Activated CD4-positive, alpha-beta memory T cell treated with anti-CD3 and anti-CD28 coated beads for 36 hours (primary cell): ENCODE data around the gene SRPX. TPM values are rescaled to one million over a fixed set of nuclear protein-coding genes. Genes with fewer than 3 reads are reported as not detected.

ENCODE experiments used
- CTCF ChIA-PET: fragments of 350-600 bp; sonication (Branson Sonifier 250); formaldehyde crosslinking; loops from one replicate; lab custom pipeline; 2021; ENCODE audit warnings: antibody characterized with exemption, inconsistent platforms; lab: Charles Lee
- POLR2A ChIA-PET: fragments of 350-600 bp; sonication (Branson Sonifier 250); formaldehyde crosslinking; loops from one replicate; lab custom pipeline; 2021; ENCODE audit warnings: antibody characterized with exemption; lab: Charles Lee
- DNase-seq: peaks from one replicate; pipeline ENCODE4 v3.0.0-alpha.2; 2020
- H3K27ac Mint-ChIP-seq: one replicate; pipeline ENCODE4 v1.8.0; 2021; ENCODE audit warnings: mixed read lengths
- H3K27me3 Mint-ChIP-seq: one replicate; pipeline ENCODE4 v1.8.0; 2021; ENCODE audit warnings: mixed read lengths
- H3K36me3 Mint-ChIP-seq: one replicate; pipeline ENCODE4 v1.8.0; 2021; ENCODE audit warnings: mixed read lengths
- H3K4me1 Mint-ChIP-seq: one replicate; pipeline ENCODE4 v1.8.0; 2021; ENCODE audit warnings: low read depth, mixed read lengths
- H3K4me3 Mint-ChIP-seq: one replicate; pipeline ENCODE4 v1.8.0; 2021; ENCODE audit warnings: mild to moderate bottlenecking, mixed read lengths
- H3K9me3 Mint-ChIP-seq: one replicate; pipeline ENCODE4 v1.8.0; 2021; ENCODE audit warnings: mixed read lengths
- intact Hi-C: fragments of 100-400 bp; cut with micrococcal nuclease; formaldehyde crosslinking; loops from one replicate; pipeline ENCODE4 v1.15.1; 2023
- total RNA-seq, 2 experiments: library from RNA; stranded (reverse); gene quantifications; one replicate each; pipeline ENCODE4 v1.2.3, GENCODE V29; 2021

Gene SRPX
- total RNA-seq, 2 experiments from 2014 or later: 0.24 TPM

- Mint-ChIP-seq H3K27me3 (no peaks in the 10 kb centered on the region), H3K36me3 (no peaks in the 10 kb centered on the region), H3K4me3 (no peak overlapping the region), H3K27ac (no peak overlapping the region), H3K4me1 (no peaks in the 10 kb centered on the region), H3K9me3 (no peaks in the 10 kb centered on the region)
- CTCF ChIA-PET: no interaction called here
- POLR2A ChIA-PET: no interaction called here
- no peak for DNase-seq
- intact Hi-C loops: no loop called here
Measured at GRCh38 chrX:38099688-38100087, 121.0 kb downstream of the SRPX start.

Other genes with a start within 250 kb of the SRPX start
- gene SYTL5, start 214.3 kb downstream of the SRPX start, total RNA-seq: under 1 TPM in 1 of 2 experiments, not detected in 1; 0.05 TPM
- 1 to 10 TPM; 5.7 to 8.3 TPM for gene RPGR, start 106.6 kb upstream of the SRPX start, total RNA-seq
- not detected for gene OTC, start 131.7 kb upstream of the SRPX start, total RNA-seq